ENCODE data around the gene HOXA13. TPM values are rescaled to one million over a fixed set of nuclear protein-coding genes. Genes with fewer than 3 reads are reported as not detected.

The HOXA13 gene
- total RNA-seq, 1 donor from 2014 or later, result not detected

- no peak for DNase-seq (ENCODE audit: low read depth)
- TF ChIP-seq, protein P1, sequence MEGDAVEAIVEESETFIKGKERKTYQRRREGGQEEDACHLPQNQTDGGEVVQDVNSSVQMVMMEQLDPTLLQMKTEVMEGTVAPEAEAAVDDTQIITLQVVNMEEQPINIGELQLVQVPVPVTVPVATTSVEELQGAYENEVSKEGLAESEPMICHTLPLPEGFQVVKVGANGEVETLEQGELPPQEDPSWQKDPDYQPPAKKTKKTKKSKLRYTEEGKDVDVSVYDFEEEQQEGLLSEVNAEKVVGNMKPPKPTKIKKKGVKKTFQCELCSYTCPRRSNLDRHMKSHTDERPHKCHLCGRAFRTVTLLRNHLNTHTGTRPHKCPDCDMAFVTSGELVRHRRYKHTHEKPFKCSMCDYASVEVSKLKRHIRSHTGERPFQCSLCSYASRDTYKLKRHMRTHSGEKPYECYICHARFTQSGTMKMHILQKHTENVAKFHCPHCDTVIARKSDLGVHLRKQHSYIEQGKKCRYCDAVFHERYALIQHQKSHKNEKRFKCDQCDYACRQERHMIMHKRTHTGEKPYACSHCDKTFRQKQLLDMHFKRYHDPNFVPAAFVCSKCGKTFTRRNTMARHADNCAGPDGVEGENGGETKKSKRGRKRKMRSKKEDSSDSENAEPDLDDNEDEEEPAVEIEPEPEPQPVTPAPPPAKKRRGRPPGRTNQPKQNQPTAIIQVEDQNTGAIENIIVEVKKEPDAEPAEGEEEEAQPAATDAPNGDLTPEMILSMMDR (conservative IDR thresholded peaks at IDR 0.05; ENCODE audit: low read depth, low read length), result no peak
- H3K4me3 ChIP-seq (ENCODE audit: low read depth, low read length), result peak overlapping the region; percentile 64
Observed at GRCh38 chr7:27177795-27178320, 22.0 kb downstream of the HOXA13 start.

DNA sequence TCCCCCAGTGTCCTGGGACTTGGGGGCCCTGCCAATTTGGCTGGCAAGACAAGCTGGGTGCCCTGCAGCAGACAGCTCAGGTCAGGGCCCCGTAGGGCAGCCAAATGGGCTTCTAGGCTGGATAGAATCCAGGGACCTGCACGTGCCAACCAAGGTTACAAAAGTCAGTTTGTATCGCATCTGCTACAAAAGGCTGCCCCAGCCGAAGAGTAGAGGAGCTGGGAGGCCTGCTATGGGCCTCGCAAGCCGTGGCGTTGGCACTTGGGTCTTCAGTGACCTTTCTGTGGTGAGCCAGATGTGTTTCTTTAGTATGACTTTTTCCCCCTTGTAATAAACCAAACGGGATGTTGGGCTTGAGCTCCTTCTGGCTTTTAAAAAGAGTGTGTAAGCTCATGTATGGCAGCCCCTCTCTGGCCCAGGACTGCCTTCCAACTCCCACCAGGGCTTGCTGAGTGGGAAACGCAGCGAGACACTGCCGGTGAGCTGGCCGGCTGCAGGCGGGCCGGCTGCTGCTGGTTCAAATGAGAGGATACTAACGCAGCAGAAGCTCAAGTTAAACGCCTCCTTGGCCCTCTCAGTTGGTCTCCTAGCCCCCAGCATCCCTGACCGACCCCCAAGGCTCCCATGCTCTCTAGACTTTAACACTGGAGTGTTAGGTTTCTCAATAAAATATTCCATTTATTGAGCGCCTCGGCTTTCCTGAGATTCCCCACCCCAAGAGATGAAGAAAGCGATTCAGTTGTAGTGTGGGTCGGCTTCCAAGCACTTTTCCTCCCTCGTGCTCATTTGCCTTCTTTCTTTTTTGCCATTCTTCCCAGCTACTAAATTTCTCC lies 22.7 kb downstream of the HOXA13 start:
- no peak for DNase-seq (ENCODE audit: low read depth)
- H3K4me3 ChIP-seq (ENCODE audit: low read depth, low read length), result peak overlapping the region; percentile 64
- TF ChIP-seq, protein P1 (conservative IDR thresholded peaks at IDR 0.05; ENCODE audit: low read depth, low read length), result no peak

DNA sequence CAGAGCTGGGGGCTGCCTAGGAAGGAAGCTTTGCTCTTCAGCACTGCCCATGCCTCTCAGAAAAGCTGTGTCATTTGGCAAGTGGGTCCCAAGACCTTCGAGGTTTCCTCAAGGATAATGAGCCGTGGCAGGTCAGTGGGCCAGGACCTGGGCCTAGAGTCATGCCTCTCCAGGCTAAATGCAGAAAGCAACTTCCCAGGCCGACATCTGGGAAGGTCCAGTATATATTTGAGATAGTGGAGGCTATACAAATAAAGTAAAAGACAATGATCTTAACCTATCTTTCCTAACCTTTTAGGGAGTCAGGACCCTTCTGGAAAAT lies 23.4 kb downstream of the HOXA13 start:
- H3K4me3 ChIP-seq (ENCODE audit: low read depth, low read length), result peak overlapping the region; percentile 13
- TF ChIP-seq, protein P1 (conservative IDR thresholded peaks at IDR 0.05; ENCODE audit: low read depth, low read length), result no peak
- no peak for DNase-seq (ENCODE audit: low read depth)

DNA sequence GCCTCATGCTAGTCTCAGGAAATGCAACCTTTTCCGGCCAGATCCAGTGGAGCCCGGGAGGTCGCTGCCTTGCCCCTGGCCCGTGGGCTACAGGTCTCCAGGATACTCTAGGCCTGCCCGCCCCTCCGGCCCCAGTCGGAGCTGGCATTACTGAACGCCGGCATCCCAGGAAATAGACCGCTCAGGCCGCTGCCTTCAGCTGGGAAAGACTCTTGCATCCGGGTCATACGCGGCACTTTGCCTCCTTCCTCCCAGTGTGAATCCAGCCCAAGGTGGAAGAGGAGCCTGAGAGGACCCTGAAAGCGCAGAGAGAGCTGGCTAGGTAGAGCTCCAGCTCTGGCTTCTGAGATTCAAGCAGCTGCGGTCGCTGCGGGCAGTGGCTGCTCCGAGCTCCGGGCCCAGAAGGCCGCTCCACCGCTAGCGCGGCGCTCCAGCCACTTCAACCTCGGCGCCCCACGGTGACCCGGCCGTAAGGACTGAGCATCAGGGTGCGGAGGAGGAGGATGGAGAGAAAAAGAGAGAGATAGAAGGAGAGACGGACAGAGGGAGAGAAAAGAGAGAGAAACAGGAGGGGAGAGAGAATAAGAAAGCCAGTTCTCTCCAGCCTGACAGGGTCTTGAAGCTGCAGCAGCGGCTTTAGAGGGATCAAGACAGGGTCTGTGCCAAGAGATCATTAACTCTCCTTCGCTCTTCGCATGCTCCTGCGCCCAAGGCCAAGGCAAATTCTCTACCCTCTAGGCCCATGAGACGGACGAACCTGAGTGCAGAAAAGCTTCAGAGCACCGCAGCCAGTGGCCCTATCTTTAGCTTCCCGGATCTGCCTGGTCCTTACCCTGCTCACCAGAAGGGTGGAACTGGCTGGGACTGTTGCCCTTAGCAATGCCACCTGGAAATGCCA lies 24.0 kb downstream of the HOXA13 start:
- H3K4me3 ChIP-seq (ENCODE audit: low read depth, low read length), result peak overlapping the region; percentile 13
- no peak for DNase-seq (ENCODE audit: low read depth)
- TF ChIP-seq, protein P1 (conservative IDR thresholded peaks at IDR 0.05; ENCODE audit: low read depth, low read length), result no peak

DNA sequence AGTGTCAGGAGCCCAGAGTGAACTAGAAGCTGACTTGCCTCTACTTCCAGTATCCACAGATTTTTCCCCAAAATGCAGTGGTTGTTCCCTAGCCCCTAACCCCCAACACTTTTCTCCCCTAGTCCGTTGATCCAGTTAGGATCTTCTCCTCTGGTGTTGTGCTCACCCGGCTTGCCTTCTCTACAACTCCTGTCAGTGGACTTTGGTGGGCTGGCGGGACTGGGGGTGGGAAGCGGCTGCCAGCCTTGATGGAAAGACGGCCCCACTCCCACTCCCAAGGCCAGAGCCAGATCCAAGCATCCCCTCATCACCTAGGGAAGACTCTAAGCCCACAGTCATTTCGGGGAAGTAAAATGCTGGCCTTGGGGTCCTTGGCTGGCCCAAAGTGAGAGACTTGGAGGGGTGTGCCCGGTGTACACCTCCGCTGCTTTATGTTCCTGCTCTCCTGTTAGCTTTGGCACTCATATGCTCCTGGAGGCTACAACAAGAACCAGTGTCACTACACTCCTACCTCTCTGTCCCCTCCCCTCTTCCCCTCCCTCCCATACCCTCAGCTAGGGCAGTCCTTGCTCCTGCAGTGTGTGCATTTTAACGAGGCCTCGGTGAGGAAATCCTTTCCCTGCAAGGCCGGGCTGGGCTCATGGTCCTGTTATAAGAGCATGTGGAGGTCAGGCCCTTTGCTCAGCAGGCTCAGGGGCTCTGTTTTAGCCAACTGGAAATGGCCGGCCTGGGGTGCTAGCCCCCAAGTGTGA lies 24.8 kb downstream of the HOXA13 start:
- H3K4me3 ChIP-seq (ENCODE audit: low read depth, low read length), result peak overlapping the region; percentile 74
- TF ChIP-seq, protein P1 (conservative IDR thresholded peaks at IDR 0.05; ENCODE audit: low read depth, low read length), result no peak
- no peak for DNase-seq (ENCODE audit: low read depth)

Measured in epithelial cell of proximal tubule (primary cell).